HepG2 (cell line): ENCODE measurements around the gene SLC23A2.

Source experiments
- BCL6 ChIP-seq: IDR thresholded peaks from 2 replicates; pipeline ENCODE4 v1.6.1; 2016; ENCODE audit warnings: missing genetic modification reagents, missing compliant biosample characterization
- CBX5 ChIP-seq: sonication (generic); formaldehyde crosslinking; IDR thresholded peaks from 2 replicates; pipeline ENCODE4 v1.4.0; 2020; ENCODE audit warnings: missing genetic modification reagents, borderline replicate concordance
- IRX3 ChIP-seq: sonication (generic); formaldehyde crosslinking; IDR thresholded peaks from 2 replicates; pipeline ENCODE4 v1.8.1; 2023; ENCODE audit warnings: mild to moderate bottlenecking, low read depth, missing genetic modification reagents, borderline replicate concordance
- KDM3A ChIP-seq: IDR thresholded peaks from 2 replicates; pipeline ENCODE4 v1.6.1; 2018; ENCODE audit warnings: low read depth, missing compliant biosample characterization
- NR1H2 ChIP-seq: sonication (generic); formaldehyde crosslinking; IDR thresholded peaks from 2 replicates; pipeline ENCODE4 v1.8.1; 2022; ENCODE audit warnings: low read depth, missing genetic modification reagents, borderline replicate concordance
- TF ChIP-seq, protein P1 (sequence below): sonication (generic); formaldehyde crosslinking; IDR thresholded peaks from 2 replicates; pipeline ENCODE4 v1.5.0; 2020; ENCODE audit warnings: mild to moderate bottlenecking, missing genetic modification reagents, moderate library complexity
- TF ChIP-seq, protein P2 (sequence below): sonication (generic); formaldehyde crosslinking; IDR thresholded peaks from 2 replicates; pipeline ENCODE4 v1.4.0; 2020; ENCODE audit warnings: low read depth, mild to moderate bottlenecking, missing genetic modification reagents

DNA sequence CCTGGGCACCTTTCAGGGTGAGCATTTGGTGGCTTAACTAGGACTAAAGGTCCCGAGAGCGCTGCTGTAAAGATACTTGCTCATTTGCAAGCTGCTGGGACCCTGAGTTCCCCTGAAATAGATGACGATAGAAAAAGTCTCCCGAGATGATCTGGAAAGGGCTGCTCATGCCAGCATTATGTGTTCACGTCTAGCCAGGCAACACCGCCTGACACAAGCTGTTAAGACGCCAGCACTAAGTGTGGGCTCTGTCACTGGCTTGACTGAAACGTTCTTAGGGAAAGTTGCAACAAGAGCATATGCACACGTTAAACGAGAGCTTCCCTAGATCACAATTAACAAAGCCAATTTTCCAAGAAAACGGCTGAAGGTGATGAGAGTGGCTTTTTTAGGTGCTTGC lies 113.7 kb downstream of the SLC23A2 start:
- TF ChIP-seq IRX3 (CRISPR knock-in tag) (no peak), KDM3A (CRISPR knock-in tag) (no peak), CBX5 (CRISPR knock-in tag) (no peak), NR1H2 (no peak), BCL6 (CRISPR knock-in tag) (no peak)
- TF ChIP-seq, protein P1, sequence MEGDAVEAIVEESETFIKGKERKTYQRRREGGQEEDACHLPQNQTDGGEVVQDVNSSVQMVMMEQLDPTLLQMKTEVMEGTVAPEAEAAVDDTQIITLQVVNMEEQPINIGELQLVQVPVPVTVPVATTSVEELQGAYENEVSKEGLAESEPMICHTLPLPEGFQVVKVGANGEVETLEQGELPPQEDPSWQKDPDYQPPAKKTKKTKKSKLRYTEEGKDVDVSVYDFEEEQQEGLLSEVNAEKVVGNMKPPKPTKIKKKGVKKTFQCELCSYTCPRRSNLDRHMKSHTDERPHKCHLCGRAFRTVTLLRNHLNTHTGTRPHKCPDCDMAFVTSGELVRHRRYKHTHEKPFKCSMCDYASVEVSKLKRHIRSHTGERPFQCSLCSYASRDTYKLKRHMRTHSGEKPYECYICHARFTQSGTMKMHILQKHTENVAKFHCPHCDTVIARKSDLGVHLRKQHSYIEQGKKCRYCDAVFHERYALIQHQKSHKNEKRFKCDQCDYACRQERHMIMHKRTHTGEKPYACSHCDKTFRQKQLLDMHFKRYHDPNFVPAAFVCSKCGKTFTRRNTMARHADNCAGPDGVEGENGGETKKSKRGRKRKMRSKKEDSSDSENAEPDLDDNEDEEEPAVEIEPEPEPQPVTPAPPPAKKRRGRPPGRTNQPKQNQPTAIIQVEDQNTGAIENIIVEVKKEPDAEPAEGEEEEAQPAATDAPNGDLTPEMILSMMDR = no peak
- TF ChIP-seq, protein P2, sequence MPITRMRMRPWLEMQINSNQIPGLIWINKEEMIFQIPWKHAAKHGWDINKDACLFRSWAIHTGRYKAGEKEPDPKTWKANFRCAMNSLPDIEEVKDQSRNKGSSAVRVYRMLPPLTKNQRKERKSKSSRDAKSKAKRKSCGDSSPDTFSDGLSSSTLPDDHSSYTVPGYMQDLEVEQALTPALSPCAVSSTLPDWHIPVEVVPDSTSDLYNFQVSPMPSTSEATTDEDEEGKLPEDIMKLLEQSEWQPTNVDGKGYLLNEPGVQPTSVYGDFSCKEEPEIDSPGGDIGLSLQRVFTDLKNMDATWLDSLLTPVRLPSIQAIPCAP (CRISPR knock-in tag) = no peak
